Measurements from ENCODE around the gene ASGR2.

Gene ASGR2

DNA sequence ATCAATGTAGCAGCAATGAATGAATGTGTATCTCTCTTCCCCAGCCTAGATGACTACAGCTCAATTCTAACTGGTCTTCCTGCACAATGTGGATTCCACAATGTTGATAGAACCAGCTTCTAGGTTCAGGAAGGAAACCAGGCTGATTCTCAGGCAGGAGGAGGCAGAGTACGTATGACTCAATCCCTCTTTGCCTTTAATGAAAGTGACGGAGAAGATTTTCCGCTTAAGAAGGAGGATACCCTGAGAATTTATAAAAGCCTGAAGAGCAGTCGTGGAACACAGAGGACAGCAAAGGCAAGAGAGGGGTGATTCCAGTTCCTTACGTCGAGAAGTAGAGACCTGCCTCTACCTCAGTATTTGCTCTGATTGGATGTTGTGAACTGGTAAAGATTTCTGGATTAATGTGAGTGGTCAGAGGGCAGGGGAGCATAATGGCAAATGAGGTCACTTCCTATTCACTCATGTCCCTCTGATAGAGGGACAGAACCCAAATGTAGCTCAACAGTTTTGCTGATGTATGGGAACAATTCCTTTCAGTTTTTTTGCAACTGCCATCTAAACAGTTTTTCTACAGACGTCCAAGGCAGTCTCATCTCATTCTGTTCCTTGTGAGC lies 55.7 kb downstream of the ASGR2 start:
- DNase-seq: no peak

DNA sequence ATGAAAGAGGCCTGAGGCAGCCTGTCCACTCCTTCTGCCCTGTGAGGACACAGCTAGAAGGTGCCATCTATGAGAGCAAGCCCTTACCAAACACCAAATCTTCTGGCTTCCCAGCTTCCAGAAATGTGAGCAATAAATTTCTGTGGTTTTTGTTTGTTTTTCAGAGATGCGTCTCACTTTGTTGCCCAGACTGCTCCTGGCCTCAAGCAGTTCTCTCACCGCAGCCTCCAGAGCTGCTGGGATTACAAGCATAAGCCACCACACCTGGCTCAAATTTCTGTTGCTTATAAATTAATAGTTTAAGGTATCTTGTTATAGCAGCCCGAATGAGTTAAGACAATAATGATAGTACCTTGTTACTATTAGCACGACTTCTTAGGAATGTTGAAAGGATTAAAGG lies 58.2 kb downstream of the ASGR2 start:
- no peak for DNase-seq

All from activated CD4-positive, alpha-beta T cell treated with anti-CD3 and anti-CD28 coated beads, Interleukin-2, amount 50 U/mL, for 1 hour (primary cell).